Stimulated activated CD8-positive, alpha-beta memory T cell treated with anti-CD3 and anti-CD28 coated beads, Interleukin-7, amount 100 ng/mL, for 1 hour (primary cell): Measurements from ENCODE around the gene SAMD4A.
"Not testable (repeated sequence)": the region's sequence is repeated elsewhere in the genome, so short reads cannot be mapped to it uniquely, and the experiment has no call there.

ENCODE experiments used
- DNase-seq, 2 donors: peaks; one replicate each; pipeline ENCODE4 v3.0.0-alpha.2; 2020; ENCODE audit warnings: low read depth in 2 of 2

The SAMD4A gene

DNA sequence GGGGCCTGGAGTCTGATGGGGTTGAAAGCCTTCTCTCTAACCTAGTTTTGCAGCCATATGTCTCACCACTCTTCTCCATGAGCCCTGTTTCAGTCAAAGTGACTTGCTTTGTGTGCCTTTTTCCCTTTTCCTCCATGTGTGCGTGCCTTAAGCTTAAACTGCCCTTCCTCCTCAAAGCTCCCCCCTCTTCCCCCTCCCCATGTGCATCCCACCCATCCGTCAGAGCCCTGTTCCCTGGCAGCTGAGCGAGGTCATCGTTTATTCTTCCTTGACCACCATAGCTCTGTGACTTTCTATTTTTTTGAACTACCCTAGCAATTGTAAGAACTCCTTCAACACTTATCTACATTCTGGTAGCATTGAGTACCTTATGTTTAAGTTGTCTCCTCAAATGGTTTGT, 24.9 kb downstream of the SAMD4A start:
- no peak for DNase-seq

DNA sequence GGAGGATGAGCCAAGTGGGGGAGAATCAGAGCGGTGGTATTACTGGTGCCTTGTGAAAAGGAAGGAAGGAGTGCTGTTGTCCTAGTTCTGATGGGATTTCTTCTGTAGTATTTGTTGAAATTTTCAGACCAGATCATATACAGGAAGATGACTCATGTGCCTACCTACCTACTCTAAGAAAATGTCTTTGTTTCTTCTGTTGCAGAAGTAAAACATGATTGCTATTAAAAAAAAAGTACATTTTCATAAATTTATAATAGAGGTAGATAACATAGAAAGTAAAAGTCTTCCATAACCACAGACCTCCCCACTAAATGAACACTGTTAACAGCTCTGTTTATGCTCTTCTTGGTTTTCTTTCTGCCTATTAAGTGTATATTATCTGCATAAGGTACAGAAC, 26.9 kb downstream of the SAMD4A start:
- DNase-seq = no peak

DNA sequence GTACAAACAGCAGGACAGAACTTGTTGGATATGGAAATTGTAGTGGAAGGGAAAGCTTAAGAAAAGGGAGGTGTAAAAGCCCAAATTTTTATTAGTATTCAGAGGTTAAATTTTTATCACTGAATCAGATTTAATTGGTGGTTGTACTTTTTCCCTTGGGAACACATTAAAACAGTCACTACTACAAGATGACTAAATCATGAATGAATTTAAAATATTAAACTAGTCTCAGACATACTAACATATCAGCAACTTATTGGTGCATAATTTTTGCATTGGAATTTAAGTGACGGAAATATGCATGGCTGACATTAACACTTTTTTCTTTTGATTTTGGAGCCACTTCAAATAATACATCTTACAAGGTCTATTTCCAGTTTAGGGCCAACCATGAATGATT, 27.6 kb downstream of the SAMD4A start:
- no peak for DNase-seq

DNA sequence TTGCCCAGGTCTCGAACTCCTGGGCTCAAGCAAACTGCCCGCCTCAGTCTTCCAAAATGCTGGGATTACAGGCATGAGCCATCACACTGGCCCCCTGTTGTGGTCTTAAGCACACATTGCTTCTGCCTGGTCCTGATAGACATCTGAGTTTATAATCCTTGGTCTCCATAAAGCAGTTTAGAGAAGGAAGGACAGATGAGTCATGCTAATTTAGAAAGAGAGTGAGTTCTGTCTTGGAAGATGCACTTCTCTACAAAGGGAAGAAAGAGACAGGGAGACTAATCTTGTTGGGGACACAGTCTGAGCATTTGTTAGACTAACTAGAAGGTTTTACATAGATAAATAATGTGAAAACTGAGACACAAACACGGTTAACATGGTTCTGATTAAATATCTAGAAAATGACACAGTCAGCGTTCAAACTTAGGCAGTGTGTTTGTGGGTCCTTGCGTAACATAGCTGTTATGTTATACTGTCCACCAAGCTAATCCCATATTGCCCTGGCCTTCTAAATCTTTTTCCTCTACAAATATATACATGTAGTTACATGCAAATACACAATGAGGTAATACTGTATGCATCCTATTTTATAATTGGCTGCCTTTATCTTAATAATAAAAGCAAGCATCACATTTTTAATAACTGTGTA, 31.0 kb downstream of the SAMD4A start:
- no peak for DNase-seq

DNA sequence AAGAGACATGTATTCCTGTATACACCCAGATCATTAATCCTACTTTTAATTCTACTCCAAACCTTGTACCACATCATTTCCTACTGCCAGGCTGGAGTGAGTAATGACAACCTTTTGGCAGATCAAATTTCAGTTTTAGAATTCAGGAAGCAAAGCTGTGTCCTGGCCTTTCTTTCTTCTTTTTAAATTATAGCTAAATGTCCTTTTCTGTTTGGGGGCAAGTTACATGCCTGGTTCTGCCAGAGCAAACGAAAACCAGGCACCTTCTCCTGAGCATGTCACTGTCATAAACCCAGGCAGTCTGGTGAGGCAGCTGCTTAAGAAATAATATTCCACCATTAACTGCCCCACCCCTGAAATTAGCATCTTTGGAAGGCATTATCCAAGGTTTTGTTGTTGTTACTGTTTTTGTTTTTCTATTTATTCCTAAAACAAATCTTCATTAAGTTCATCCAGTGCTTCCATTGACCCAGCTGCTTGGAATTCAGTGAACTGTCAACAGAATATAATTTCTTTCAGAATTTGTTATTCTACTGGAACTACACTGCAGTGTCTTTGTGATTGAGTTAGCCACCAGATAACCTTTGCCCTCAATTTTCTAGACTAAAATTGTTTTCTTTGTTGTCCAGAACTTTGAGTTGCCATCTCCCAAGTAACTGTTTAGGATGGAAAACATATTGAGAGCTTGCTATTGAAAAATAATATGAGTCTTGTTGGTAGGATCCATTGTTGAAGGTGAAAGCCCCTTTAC, 33.2 kb downstream of the SAMD4A start:
- no peak for DNase-seq

DNA sequence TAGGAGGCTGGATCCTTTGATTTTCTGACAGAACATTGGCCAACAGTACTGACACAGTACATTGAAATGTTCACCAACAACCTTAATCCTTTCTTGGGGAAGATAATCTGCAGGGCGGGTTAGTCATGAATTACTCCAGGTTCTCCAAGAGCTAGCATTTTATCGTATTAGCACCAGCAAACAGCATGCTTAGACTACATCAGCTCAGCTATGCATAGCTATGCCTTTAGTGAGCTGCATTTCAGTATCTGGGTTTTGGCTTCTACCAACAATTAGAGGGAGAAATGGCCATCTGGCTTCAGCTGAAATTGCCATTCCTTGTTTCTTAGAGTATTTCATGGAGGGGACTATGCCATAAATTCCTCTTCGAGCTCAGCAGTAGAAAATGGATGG, 33.8 kb downstream of the SAMD4A start:
- DNase-seq = no peak

DNA sequence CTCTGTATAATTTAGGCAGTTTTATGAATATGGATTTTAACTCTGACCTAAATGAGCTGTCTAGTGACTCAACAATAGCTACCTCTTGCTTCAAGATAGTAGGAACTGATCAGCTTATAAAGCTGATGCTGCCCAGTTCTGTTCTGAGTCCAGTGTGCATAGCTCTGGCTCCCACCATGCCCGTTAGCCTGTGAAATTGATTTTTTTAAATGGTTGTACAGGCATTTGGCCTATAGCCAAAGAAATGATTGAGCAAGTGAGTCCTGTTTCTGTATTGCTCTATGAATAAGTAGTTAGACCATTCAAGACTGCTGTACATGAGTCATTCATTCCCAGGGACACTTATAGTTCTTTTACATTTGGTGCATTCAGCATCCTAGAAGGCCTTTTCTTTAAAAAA, 36.4 kb downstream of the SAMD4A start:
- no peak for DNase-seq

DNA sequence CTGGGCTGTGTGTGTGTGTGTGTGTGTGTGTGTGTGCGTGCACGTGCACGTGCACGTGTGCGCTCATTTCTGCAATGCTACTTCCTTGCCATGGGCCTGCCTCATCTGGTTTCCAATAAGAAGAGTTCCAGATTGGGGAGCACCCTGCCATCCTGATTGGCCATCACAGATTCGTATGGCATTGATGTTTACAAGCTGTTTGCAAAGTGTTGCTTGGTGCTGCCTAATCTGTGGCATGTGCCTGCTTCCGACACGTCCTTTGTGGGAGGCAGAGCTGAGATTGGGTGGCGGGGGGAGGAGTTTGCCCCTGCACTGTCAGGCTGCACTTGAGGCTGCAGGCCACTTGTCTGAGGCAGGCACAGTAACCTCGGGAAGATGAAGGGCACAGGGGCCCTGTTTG, 39.2 kb downstream of the SAMD4A start:
- no peak for DNase-seq

DNA sequence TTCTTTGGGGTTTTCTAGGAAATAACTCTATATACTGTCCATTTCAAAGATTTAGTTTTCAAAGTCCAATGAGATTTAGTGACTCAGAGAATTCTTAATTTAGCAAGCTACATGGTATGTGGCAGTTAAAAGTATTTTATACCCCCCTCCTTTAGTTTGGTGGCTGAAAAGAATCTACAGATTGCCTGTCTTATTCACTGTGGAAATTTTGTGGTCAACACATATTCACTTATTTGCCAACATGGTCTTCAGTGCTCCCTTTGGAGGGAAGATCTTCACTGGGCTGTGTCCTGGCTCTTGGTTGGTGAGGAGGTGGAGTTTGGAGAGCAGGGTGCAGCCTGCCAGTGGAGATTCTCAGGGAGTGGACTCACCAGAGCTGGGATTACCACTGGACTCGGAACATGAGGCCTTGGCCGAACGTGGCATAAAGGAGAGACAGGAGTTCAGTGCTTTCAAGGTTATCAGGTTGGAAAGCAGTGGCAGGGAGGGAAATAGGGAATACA, 39.8 kb downstream of the SAMD4A start:
- DNase-seq = no peak

- DNase-seq = no peak
These were observed 42.6 kb downstream of the SAMD4A start for GRCh38 chr14:54609576-54609975.

- no peak for DNase-seq
These were observed 43.4 kb downstream of the SAMD4A start for GRCh38 chr14:54610051-54610977.

DNA sequence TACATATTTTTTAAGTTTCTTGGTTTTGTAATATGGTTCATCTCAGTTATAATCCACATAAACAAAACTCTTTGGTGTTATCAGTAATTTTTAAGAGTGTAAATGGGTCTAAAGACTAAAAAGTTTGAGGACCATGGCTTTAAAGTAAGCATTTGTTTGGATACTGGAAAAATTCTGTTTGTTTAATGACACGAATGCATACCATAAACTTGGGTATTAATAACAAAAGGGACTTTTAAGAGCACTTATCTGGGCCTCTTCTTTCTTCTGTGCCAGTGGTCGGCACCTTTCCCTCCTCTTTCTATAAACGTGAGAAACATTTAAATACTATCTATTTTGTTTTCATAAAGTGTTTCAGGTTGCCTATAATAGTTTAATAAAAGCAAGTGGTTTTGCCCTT, 47.4 kb downstream of the SAMD4A start:
- no peak for DNase-seq

GRCh38 chr14:54617467-54617866, 50.5 kb downstream of the SAMD4A start:
- DNase-seq = no peak

DNA sequence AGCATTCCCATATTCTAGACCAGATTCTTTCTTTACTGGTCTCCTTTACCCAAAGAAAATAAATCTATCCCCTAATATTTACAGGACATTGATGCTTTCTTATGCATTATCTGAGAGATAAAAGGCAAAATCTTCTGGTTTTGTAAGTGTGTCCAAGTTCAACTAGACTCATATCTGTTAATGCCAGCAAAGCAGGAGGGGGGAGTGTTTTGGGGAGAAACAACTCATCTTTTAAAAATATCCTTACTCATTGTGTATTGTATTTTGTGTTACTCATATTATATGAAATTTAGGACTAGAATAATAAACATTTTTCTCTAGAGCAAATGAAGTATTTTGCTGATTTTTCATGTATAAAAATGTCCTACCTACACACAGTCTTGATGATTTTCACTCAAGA, 54.8 kb downstream of the SAMD4A start:
- DNase-seq = no peak

- DNase-seq = no peak
These were observed 55.4 kb downstream of the SAMD4A start for GRCh38 chr14:54622192-54622958.

- no peak for DNase-seq
These were observed 56.5 kb downstream of the SAMD4A start for GRCh38 chr14:54623279-54624004.

DNA sequence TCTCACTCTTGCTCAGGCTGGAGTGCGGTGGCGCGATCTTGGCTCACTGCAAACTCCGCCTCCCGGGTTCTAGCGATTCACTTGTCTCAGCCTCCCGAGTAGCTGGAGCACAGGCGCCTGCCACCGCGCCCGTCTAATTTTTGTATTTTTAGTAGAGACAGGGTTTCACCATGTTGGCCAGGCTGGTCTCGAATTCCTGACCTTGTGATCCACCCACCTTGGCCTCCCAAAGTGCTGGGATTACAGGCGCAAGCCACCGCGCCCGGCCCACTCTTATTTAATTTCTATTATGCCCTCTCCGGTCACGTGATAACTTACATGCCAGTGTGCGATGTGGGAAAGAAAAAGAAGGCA, 57.1 kb downstream of the SAMD4A start:
- not testable (repeated sequence) for DNase-seq

DNA sequence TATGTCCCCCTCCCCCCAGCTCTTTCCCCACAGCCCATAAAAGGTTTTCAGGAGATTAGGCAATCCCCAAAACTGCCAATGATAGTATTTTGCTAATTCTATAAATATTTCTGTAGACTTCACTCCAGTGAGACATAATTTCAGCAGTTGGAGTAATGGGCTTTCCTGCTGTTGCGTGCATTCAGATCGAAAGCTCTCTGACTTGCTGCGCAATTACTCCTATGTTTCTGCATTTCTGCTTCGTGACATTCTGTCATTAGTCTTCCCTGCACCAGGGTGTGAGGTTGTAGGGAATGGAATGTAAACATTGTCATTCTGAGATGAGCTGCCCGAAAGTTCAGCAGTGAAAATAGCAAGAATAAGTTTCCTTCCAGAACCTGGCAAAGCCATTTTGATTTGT, 58.2 kb downstream of the SAMD4A start:
- no peak for DNase-seq

- DNase-seq = no peak
These were observed 60.3 kb downstream of the SAMD4A start for GRCh38 chr14:54627219-54627539.

- DNase-seq = no peak
These were observed 60.8 kb downstream of the SAMD4A start for GRCh38 chr14:54627540-54628363.
